Fibroblast of gingiva (primary cell): ENCODE results near the gene DPP10.

ENCODE experiments used
- DNase-seq: peaks from one replicate; pipeline ENCODE4 v3.0.0-alpha.2; 2011; ENCODE audit warnings: low read depth

The DPP10 gene

GRCh38 chr2:115569547-115569946 is 1127.1 kb downstream of the DPP10 start:
- DNase-seq = no peak

DNA sequence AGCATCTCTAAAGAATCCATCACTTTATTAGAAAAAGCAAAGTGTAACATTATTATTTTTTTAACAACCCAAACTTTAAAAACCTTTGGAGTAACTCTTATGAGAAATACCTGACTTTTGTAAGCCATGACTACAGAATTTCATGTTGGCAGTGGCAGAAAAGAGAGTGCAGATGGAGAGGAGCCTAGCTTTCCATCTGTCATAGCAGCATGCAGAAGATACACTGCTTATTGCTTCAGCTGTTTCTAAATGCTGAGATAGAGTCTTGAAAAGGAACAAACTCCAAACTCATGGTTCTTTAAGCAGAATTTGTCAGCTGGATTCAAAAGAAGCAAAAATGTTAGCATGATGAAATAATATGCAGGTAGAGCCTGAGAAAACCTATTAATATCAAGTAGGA is 1130.3 kb downstream of the DPP10 start:
- DNase-seq = no peak

- no peak for DNase-seq
Observed at GRCh38 chr2:115573756-115574155, 1131.3 kb downstream of the DPP10 start.

- no peak for DNase-seq
Observed at GRCh38 chr2:115574667-115575066, 1132.2 kb downstream of the DPP10 start.

GRCh38 chr2:115580784-115581183 is 1138.3 kb downstream of the DPP10 start:
- DNase-seq = no peak

GRCh38 chr2:115584507-115584906 is 1142.1 kb downstream of the DPP10 start:
- no peak for DNase-seq

- no peak for DNase-seq
Observed at GRCh38 chr2:115596659-115597375, 1154.4 kb downstream of the DPP10 start.

DNA sequence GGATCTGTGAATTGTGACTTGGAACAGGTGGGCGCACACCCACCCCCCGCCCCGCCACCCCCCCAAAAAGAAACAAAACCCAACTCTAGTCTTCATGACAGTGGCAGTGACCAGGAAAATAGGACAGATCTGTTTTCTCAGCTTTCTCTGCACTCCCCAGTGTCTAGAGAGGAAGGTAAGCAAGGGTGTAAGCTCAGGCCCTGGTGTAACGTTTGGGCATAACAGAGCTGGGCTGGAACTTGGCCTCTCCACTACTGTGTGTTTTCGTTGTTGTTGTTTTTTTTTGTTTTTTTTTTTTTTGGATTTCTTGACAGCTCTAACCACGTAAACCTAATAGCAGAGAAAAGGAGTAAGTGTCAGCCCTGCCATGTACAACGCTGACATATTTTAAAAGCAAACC is 1160.8 kb downstream of the DPP10 start:
- no peak for DNase-seq

GRCh38 chr2:115606350-115606749 is 1163.9 kb downstream of the DPP10 start:
- DNase-seq = no peak

GRCh38 chr2:115609978-115610377 is 1167.5 kb downstream of the DPP10 start:
- DNase-seq = no peak

DNA sequence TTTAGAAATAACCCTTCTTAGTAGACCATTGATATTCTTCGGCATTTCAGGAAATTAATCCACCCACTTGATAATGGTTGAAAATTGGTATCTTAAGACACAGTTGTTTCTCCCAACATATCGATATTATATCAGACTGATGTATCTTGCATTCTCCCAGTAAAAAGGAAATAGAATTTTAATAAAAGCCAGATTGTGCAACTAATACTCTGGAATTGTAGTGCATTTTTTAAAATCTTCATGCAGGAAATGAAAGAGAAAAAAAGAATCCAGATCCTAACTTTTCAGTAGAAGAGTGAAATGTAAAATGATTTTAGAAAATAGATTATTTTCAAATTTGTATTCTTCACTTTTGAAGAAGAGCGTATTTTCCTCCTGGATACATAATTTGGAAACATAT is 1168.4 kb downstream of the DPP10 start:
- no peak for DNase-seq

DNA sequence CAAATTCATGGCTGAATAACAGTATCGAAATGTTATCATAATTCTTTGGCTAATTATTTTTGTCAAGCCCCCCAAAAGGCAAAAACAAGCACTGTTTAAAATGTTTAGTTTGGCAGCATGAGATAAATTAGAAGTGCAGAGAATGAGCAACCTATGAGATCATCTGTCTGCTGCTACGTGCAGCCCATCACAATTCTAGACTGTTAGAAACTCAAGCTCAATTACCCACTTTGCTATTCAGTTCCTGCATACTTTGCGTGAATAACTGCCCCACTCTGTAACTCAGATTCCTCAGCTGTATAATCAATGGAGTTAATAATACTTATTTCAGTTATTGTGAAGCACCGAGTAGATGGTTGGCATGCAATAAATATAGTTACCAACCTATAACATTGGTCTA is 1181.9 kb downstream of the DPP10 start:
- no peak for DNase-seq

DNA sequence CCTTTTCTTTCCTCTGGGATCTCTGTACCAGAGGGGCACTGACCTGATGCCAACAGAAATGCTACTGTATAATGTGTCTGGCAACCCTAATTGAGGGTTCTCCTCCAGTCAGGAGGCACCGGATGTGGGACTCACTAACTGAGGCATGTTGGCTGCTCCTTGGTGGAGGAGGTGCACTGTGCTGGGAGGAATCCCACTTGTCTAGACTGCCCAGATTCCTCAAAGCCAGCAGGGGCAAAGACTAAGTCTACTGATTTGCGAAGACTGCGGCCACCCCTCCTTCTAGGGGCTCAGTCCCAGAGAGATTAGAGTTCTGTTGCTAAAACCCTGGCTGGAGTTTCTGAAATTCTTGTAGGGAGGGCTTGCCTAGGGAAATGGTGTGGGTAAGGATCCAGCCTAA is 1192.1 kb downstream of the DPP10 start:
- no peak for DNase-seq

GRCh38 chr2:115635430-115635829 is 1193.0 kb downstream of the DPP10 start:
- no peak for DNase-seq

GRCh38 chr2:115649731-115650130 is 1207.3 kb downstream of the DPP10 start:
- no peak for DNase-seq

- DNase-seq = no peak
Observed at GRCh38 chr2:115650827-115651226, 1208.4 kb downstream of the DPP10 start.

DNA sequence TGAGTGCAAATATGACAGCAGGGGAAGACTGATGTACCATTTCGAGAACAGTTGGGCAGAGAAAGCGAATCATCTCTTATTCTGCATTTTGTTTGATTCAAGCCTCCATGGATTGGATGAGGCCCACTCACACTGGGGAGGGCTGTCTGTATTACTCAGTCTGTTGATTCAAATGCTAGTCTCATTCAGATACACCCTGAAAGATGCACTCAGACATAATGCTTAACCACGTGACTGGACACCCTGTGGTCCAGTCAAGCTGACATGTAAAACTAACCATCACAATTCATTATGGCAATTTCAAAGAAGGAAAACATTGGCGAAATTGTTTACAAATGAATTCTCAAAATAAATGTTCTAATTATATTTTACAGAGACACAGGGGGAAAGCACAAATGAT is 1210.2 kb downstream of the DPP10 start:
- no peak for DNase-seq

- no peak for DNase-seq
Observed at GRCh38 chr2:115654362-115654761, 1211.9 kb downstream of the DPP10 start.

DNA sequence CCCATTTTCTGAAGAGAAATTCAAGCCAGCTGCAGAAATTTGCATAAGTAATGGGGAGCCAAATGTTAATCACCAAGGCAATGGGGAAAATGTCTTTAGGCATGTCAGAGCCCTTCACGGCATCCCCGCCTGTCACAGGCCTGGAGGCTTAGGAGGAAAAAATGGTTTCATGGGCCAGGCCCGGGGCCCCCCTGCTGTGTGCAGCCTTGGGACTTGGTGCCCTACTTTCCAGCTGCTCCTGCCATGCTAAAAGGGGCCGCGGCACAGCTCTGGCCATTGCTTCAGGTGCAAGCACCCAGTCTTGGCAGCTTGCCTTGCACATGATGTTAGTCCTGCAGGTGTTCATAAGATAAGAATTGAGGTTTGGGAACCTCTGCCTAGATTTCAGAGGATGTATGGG is 1235.7 kb downstream of the DPP10 start:
- DNase-seq = no peak

DNA sequence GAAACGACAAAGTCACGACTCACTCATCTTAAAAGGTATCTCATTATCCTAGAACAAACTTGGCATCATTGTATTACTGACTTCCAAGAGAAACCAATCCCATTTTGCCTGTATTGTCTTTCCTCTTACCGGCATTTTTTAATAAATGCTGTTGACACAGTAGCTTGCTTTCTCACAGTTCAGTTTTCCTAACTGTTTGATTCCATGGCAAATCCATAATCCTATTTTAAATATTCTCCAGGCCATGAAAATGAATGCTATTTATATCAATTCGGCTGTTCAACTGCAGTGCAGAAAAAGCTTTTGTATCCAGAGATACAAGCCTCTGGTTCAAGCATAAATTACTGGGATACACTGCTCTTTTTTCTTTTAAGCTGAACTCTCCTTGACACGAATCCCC is 1241.9 kb downstream of the DPP10 start:
- no peak for DNase-seq

DNA sequence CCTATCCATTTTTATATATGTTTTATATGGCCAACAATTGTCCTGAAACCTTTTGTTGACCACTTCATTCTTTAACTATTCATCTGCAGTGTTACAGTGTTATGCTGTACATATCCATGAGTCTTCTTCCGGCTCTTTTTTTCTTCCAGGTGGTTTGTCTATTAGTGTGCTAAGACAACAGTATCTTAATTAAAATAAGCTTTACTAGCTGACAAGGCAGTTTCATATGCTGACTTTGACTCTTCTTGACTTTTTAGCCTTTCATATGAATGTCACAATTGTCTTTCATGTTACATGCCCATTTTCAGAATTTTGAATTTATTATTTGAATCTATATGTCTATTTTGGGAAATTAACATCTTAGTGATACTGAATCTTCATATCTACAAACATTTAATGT is 1249.0 kb downstream of the DPP10 start:
- no peak for DNase-seq

GRCh38 chr2:115694651-115695050 is 1252.2 kb downstream of the DPP10 start:
- DNase-seq = no peak

GRCh38 chr2:115733190-115733775 is 1290.8 kb downstream of the DPP10 start:
- DNase-seq = no peak

- no peak for DNase-seq
Observed at GRCh38 chr2:115738111-115738510, 1295.7 kb downstream of the DPP10 start.
